ENCODE data around the gene HGS. TPM values are rescaled to one million over a fixed set of nuclear protein-coding genes. Genes with fewer than 3 reads are reported as not detected.

Gene HGS
- total and polyA plus RNA-seq, 2 donors (not counting 3 experiments of a cell fraction or from before 2014, with no cell fraction given), result 166 to 191 TPM

DNA sequence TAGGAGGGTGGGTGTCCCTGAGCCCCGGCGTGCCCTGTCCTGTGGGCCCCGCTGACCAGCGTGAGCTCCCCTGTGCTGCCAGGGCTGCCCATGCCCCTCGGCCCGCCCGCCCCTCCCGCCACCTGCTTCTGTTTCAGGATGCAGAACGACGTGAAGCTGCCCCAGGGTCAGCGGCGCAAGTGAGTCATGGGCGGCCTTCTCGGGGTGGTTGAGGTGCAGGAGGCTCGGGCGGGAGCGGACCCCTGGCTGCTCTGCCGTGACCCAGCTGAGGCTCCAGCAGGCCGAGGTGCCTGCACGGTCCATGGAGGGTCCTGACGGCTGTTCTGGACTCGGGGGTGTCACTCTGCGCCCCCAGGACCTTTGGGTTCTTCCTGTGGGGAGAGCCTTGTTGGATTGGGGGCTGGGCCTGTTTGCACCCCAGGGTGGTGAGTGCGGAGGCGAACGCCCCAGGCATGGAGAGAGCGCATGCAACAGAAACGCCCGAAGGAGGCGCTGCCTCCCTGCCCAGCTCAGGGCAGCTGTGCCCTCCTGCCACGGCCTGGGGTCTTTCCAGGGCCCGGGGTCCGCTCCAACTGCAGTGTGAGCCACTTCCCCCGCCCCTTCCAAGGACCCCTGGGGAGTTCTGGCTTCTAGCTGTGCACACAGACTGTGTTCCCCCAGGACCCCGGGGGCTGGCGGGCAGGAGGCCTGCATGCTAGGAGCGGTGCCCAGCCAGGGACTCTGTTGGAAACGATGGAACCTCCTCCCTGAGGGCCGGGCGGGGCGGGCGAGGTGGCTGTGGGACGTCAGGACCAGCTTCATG lies 32.3 kb downstream of the HGS start:
- intact Hi-C loops (cut with micrococcal nuclease) (no loop called here), dilution Hi-C loops (cut with MboI; ENCODE audit: extremely low pct_ligation_motif_present, low sequenced_read_pairs) (no loop called here)
- FAIRE-seq, result no peak
- TF ChIP-seq POLR2A (IDR thresholded peaks at IDR 0.05; ENCODE audit: low read depth, low read length) (no peak), GATA2 (IDR thresholded peaks at IDR 0.05; ENCODE audit: insufficient read depth, insufficient read length, low read depth, low read length) (no peak), JUN (IDR thresholded peaks at IDR 0.05; ENCODE audit: borderline replicate concordance, insufficient read depth, insufficient read length, low read depth) (no peak), FOS (IDR thresholded peaks at IDR 0.05; ENCODE audit: borderline replicate concordance, insufficient read depth, low read length) (no peak), POLR2AphosphoS5 (IDR thresholded peaks at IDR 0.05; ENCODE audit: insufficient read depth, low read depth, low read length) (no peak), EZH2 (IDR thresholded peaks at IDR 0.05; ENCODE audit: borderline replicate concordance, low read depth, low read length, severe bottlenecking) (no peak), MYC (IDR thresholded peaks at IDR 0.05; ENCODE audit: low read depth, low read length) (no peak)
- TF ChIP-seq, protein P1, sequence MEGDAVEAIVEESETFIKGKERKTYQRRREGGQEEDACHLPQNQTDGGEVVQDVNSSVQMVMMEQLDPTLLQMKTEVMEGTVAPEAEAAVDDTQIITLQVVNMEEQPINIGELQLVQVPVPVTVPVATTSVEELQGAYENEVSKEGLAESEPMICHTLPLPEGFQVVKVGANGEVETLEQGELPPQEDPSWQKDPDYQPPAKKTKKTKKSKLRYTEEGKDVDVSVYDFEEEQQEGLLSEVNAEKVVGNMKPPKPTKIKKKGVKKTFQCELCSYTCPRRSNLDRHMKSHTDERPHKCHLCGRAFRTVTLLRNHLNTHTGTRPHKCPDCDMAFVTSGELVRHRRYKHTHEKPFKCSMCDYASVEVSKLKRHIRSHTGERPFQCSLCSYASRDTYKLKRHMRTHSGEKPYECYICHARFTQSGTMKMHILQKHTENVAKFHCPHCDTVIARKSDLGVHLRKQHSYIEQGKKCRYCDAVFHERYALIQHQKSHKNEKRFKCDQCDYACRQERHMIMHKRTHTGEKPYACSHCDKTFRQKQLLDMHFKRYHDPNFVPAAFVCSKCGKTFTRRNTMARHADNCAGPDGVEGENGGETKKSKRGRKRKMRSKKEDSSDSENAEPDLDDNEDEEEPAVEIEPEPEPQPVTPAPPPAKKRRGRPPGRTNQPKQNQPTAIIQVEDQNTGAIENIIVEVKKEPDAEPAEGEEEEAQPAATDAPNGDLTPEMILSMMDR (IDR thresholded peaks at IDR 0.05; ENCODE audit: extremely low read depth in 1 of 2, insufficient read depth in 1 of 2, low read depth in 1 of 2, low read length in 2 of 2), result no peak
- TF ChIP-seq, protein P2, sequence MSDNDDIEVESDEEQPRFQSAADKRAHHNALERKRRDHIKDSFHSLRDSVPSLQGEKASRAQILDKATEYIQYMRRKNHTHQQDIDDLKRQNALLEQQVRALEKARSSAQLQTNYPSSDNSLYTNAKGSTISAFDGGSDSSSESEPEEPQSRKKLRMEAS (IDR thresholded peaks at IDR 0.05; ENCODE audit: insufficient read depth, insufficient read length), result no peak
- ChIA-PET CTCF (interaction anchor here (1.1 to 1.7 kb wide), 2 partner anchors 9 to 15 kb away, joined by 3 to 5 read pairs; no protein-coding TSS in a partner anchor), POLR2A (interaction anchor here (0.5 kb wide), 1 partner anchor 324 kb away, joined by 4 read pairs; no protein-coding TSS in a partner anchor)
- Histone ChIP-seq H3K27me3 (ENCODE audit: control insufficient read depth in 2 of 2, insufficient read depth in 2 of 2, low read length in 2 of 2) (no peaks in the 10 kb centered on the region), H3K9me1 (replicated peaks; ENCODE audit: control insufficient read depth, extremely low read depth, insufficient read depth, low read length) (no peaks in the 10 kb centered on the region), H4K20me1 (replicated peaks; ENCODE audit: control insufficient read depth, extremely low read depth, insufficient read depth, low read length) (no peaks in the 10 kb centered on the region), H3K4me1 (ENCODE audit: control insufficient read depth, extremely low read depth, insufficient read depth, low read length) (peaks cover 12% of the 10 kb centered on the region), H3K36me3 (ENCODE audit: control insufficient read depth in 2 of 2, extremely low read depth in 1 of 2, insufficient read depth in 2 of 2, low read length in 2 of 2) (no peaks in the 10 kb centered on the region), H3K9ac (replicated peaks; ENCODE audit: extremely low read depth, insufficient read depth, low read length) (no peak overlapping the region), H3K27ac (ENCODE audit: insufficient read depth, low read depth, low read length) (no peak overlapping the region), H3K9me3 (replicated peaks; ENCODE audit: control insufficient read depth, insufficient read depth, low read length) (no peaks in the 10 kb centered on the region), H3K79me2 (ENCODE audit: control insufficient read depth, insufficient read depth, low read length) (no peaks in the 10 kb centered on the region), H3K4me3 (replicated peaks in 1 of 3; ENCODE audit: insufficient read depth in 1 of 3, low read depth in 1 of 3, low read length in 3 of 3) (no peak overlapping the region), H3K4me2 (ENCODE audit: insufficient read depth, low read length) (no peak overlapping the region), H2AFZ (ENCODE audit: low read depth, low read length) (no peak overlapping the region)
- no TSS peak for BruUV-seq (replicated peaks)
- DNase-seq (ENCODE audit: low read depth, low spot score), result no peak

Data from endothelial cell of umbilical vein (primary cell).